C1 segment of cervical spinal cord (tissue), 14 donors: Measurements from ENCODE around the gene CHDH.

ENCODE experiments used
- DNase-seq, 14 donors: peaks; one replicate each; lab custom pipeline; 2025; lab: John Stamatoyannopoulos, UW

Gene CHDH

DNA sequence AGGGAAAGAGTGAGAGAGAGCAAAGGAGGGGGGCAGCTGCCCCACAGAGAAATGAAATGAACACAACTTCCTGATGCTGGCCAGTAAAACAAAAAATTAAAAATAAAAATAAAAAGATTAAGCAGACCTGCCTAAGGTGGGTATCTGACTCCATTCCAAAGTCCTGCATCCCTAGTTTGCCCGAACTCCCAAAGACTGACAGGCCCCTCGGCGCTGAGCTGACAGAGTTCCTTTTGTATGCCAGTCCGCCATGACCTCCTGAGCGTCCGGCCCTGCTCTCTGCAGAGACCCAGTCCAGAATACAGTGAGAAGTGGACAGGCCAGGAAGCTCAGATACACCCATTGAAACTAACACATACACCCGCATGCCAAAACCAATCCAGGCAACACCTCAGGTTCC is 54.9 kb downstream of the CHDH start:
- DNase-seq: no peak

DNA sequence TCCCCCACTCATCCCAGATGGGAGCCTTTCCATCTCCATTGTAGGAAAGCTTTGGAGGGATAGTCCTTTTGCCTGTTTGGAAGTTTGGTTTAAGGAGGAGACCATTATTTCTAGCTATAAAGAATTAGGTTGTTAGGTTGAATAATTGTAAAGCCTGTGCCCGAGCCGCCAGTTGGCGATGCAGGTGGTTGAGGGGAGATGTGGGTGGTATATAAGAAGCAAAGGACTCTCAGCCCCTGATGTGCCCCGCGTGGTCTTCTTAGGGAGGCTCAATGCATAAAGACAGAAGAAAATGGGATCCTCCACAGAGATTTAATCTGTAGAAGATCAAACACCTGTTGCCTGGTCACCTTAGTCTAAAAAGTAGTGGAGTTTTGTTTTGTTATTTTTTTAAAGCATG is 55.7 kb downstream of the CHDH start:
- DNase-seq: no peak

DNA sequence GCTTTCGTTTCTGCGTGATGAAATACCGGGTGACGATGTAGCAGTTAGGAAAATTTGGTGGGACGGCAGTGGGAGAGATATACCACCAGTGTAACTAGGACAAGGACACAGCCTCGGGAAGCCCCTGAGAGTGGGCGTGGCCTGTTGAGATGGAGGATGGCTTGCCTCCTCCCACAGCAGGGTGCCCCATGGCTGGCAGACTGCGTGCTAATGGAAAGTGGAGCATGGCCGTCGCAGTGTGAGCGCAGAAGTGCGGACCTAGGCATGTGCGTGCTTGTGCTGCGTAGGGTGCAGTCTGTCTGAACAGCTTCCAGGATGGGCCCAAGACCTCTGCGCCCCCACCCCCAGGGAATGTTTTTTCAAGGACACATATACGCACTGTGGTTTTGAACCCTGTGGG is 56.8 kb downstream of the CHDH start:
- no peak for DNase-seq

DNA sequence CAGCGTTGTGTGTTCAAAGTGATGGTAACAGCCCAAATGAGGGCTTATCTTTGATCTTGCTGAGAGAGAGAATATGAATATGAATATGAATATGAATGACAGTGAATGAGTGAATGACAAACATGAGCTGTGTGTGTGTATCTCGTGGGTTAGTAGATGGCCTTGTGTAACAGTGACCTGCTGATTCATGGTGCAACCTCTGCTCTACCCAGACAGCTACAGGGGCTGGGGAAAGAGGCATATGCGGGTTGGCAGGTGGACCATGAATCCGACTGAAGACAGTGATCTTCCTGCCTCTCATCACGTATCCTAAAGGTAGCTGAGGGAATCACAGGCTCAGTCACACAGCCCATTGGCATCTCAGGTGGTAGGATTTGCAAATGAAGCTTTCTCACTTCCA is 58.2 kb downstream of the CHDH start:
- no peak for DNase-seq

DNA sequence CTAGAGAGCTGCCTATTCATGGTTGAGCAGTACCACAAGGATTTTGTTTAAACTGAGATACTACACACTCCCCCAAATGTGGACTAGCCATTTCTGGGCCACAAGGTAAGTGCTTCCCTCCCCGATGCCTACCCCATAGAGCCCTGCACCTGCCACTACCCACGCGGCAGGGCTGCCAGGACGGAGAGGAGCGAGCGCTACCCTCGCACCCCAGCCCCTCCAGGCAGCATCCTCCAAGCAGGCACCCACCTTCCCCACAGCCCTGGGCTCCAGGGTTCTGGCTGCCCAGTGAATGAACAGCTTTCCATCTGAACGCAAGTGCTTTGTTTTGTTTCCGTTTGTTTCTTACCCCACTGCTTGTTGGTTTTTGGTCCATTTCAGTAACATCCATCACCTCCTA is 59.2 kb downstream of the CHDH start:
- no peak for DNase-seq

DNA sequence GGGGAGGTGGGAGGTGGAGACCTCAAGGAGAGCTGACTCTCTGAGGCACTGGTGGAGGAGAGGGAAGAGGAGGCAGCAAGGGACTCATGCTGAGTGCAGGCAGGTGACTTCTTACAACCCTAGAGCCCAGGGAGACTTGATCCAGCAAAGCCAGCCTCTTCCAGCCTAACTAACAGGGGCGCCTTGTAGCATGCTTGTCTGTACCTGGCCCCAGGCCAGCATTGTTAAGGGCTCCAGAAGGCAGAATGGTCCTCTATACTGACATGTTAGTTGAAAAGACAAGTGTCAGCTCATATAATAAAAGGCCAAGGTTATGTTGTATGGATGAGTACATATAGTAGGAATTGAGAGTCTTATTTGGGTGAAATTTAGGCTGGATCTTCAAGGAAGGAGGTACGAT is 65.4 kb downstream of the CHDH start:
- DNase-seq: peak in 1 of 14 donors; percentile 16

DNA sequence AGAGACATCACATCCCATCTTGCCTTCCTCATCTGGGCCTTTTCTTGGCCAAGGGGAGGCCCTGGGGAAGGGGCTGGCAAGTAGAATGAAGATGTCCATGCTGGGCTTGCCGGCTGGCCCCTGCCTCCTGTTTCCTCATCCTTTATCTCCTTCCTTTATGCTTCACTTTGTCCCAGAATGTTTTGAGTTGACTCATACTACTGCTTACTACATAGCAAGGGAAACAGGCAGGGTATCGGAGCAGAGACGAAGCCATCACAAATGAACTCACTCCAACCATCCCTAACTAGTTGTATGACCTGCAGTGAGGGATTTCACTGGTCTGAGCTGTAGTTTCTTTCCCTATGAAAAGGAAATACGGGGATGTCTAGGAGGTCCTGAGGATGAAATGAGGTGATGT is 66.0 kb downstream of the CHDH start:
- no peak for DNase-seq

DNA sequence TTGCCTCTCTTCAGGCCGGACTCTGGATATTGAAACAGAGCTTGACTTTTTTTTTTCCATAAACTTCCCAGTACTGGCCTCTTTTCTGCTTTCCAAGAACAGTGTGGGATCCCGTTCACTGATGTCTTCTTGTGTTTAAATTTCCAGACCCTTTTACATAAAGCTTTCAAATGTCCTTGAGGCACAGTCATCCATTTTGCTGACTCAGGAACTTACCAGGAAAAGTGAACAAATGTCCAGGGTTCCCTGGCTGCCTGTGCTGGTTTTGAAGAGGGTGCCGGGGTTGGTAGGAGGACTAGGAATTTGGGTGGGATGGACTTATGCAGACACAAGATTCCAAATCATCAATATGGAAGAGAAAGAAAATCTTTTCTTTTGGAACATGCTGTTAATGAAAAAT is 68.1 kb downstream of the CHDH start:
- no peak for DNase-seq

DNA sequence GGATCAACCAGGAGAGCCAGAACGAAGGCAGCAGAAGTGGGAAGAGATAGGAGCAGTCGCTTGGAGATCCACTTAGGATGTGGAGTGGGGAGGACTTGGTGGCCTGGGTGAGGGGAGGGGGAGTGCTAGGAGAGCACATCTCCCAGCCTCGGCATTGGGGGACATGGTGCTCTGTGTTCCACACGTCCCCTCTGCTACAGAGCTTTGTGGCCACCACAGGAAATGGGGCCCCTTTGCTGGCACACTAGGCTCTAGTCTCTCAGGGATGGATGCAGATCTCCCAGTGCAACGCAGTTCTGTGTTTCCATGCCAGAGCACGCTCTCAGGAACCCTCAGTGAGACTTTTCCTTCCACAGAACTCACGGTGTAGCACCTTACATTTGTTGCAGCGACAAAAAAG is 68.8 kb downstream of the CHDH start:
- DNase-seq: no peak

DNA sequence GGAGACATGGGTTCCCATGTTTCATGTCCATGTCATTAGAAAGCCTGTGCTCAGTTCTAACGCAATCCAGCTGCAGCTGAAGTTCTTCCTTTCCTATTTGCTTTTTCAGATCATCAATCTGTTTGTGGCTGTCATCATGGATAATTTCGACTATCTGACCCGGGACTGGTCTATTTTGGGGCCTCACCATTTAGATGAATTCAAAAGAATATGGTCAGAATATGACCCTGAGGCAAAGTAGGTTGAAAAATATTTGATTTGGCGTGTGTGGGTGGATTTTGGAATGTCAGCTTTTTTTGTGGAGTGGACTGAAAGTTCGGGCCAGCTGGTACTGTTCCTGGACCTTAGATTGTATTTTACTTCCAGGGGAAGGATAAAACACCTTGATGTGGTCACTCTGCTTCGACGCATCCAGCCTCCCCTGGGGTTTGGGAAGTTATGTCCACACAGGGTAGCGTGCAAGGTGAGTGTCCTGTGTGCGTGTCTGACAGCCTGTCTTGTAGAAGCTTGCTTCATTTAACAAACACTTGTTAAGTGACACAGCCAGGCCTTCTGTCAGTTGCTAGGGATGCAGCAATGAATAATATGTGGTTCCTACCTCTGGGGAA is 69.6 kb downstream of the CHDH start:
- no peak for DNase-seq

DNA sequence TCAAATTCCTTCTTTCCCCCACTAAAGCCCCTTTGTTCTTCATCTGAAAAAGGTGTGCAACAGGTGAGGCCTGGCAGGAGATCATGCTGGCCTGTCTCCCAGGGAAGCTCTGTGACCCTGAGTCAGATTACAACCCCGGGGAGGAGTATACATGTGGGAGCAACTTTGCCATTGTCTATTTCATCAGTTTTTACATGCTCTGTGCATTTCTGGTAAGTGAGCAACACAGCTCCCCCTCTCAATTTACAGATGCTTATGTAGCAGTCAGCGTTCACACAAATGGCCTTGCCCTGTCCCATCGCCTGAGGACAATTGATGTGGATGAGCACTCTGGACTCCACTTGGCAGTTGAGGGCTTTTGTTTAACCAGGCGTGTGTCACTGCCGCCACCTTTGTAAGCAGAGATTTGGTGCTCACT is 70.4 kb downstream of the CHDH start:
- DNase-seq: no peak

DNA sequence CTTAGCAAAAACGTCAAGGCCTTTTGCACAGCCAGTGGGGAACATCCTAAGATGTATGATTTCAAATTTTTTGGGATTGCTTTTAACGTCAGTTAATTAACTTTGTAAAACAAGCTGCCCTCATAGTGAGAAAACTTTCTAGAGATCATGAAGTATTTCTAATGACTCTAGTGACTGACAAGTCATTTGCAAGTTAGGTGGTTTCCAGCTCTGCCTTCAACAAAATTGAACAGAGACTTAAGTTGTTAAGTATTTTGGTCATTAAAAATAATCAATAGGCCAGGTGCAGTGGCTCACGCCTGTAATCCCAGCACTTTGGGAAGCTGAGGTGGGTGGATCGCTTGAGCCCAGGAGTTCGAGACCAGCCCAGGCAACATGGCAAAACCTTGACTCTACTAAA is 71.2 kb downstream of the CHDH start:
- no peak for DNase-seq

DNA sequence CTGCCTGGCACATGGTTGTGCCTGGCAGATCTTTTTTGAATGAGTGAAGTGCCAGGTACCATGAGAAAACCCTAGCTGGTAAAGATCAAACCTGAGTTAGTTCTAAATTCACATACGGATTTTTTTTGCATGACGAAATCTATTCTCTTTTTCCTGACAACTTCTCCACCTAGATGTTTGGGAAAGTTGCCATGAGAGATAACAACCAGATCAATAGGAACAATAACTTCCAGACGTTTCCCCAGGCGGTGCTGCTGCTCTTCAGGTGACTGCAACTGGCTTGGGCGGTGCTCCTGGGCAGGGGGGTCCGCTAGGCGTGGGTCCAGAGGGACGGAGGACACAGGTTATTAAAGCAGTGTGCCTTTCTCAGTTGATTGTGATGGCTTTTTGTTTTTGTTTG is 71.8 kb downstream of the CHDH start:
- DNase-seq: no peak

DNA sequence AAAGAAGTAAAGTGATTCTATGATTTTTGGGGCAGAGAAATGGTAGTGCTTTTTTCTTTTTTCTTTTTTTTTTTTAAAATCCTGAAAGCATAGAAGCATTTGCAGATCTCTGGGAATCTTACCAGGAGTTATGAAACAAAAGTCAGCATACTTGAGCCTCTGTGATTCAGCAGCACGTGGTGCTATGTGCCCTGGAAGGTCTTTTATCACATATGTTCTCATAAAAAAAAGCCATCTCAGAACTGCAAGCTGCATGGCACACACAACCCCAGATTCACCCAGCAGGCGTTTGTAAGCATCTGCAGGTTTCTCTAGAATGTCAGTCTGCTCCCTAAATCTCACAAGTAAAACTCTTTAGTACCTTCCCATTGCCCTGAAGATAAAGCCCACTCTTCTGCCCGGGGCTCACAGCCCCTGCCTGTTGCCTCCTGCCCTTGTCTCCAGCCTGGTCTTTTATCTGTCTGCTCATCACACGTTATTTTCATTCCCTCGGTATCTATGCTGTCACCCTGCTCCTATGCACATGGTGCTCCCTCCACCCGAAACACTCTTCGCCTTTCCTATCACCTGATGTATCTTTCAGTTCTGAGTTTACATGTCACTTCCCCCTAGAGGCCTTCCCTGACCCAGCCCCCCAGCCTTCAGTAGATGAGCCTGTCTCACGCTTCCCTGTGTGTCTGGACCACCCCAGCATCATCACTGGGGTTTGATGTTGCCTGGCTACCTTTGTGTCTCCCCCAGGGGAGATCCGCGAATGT is 72.4 kb downstream of the CHDH start:
- DNase-seq: no peak

DNA sequence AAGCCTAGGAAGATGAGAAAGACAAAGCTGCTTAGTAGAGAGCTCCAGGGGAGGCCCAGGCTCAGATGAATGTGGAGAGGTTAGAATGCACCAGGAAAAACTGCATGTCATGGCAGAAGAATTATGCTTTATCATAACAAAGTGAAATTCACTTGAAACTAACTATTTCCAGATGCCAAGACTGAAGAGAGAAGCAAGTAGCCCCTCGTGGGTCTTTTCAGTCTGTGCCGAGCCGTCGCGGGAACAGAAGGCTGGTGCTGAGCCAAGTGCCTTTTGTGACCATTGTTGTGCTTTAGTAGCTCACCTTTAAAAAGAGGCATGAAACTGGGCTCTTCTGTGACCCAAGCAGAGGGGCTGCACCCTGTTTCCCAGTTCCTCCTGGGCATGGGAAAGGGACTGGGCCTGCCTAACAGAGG is 73.2 kb downstream of the CHDH start:
- DNase-seq: no peak

DNA sequence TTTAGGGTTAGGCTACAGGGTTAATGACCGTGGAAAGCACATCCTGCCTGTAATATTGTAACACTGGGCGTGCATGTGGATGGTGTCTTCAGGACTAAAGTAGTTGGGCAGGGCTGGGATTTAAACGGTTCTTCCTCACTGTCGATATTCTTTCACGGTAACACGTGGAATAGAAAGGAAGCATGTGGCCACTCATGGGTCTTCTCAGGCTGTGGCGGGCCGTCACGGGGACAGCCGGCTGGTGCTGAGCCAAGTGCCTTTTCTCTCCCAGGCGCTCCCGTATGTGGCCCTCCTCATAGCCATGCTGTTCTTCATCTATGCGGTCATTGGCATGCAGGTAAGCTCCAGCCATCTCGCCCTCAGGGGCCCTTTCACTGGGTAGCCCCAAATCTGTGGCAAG is 73.7 kb downstream of the CHDH start:
- DNase-seq: peak in 1 of 14 donors; percentile 18

DNA sequence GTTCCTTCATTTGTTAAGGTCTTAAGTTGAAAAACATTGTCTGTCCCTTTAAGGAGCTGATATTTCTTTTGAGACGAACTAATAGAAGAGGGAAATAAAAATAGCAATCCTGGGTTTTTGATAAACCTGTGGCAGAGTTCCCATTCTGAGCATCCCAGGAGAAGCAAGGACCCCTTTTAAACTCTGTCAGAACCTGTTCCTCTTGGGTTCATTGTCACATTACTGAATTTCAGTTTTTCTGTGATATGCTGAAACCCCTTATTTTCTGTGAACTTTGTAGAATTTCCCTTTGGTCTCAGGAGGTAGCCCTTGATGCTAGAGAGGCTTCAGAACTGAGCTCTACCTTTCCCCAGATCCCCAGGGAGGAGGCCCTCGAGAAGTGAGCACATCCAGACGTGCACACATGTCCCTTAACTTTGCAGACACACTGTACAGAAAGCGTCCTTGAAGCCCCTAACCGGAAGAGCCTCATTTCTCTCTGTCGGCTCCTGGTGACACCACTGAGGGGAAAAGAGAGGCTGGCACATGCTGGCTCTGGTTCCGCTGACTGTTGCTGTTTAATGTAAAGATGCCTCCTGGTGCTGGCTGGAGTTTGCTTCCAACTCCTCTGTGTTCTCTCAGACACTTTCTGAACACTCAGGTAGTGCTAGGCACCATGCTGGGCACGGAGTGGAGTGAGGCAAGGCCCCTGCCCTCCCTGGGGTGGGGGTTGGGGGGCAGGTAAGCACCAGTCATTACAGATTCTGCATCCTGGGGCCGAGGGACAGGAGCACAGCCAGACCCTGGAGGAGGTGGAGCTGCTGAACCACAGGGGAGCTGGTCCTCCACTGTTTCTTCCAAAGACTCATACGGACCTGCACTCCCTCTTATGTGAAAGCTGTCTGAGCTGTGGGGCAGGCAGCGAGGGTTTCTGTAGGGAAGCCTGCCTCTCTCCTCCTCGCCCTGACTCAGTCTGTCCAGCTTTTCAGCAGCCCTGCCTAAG is 77.5 kb downstream of the CHDH start:
- no peak for DNase-seq

DNA sequence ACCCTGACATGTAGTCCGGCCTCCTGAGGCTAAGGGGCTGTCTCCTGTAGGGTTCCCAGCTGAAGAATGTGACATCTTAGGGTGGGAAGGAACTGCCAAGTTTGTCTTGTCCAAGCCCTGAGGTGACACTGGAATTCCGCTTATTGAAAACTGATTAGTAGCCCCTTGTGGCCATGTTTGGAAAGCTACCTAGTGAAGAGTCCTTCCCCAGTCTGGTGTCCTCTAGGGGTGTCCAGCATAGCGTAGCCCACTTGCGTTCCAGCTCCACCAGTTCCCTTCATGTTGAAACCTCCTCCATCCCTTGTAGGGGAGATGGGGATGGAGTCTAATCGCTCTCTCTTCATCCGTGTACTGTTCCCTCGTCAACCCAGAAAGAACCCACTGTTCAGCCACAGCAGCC is 79.5 kb downstream of the CHDH start:
- no peak for DNase-seq

DNA sequence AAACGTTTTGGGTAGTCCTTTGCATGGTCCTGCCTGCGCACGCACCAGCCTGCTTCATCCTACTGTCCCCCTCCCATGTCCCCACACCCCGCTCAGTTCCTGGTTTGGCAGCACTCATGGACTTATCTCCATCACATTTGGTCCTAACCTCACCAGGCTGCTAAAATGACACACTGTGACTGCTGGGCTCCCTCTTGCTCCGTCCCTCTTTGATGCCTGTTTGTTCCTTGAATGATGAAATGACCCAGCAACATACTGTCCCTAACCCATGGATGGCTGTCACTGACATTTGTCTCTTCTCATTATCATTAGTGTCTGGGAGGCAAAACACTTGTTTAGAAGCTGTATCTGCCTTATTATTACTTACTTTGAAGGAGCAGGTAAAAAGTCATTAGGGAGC is 80.5 kb downstream of the CHDH start:
- no peak for DNase-seq

DNA sequence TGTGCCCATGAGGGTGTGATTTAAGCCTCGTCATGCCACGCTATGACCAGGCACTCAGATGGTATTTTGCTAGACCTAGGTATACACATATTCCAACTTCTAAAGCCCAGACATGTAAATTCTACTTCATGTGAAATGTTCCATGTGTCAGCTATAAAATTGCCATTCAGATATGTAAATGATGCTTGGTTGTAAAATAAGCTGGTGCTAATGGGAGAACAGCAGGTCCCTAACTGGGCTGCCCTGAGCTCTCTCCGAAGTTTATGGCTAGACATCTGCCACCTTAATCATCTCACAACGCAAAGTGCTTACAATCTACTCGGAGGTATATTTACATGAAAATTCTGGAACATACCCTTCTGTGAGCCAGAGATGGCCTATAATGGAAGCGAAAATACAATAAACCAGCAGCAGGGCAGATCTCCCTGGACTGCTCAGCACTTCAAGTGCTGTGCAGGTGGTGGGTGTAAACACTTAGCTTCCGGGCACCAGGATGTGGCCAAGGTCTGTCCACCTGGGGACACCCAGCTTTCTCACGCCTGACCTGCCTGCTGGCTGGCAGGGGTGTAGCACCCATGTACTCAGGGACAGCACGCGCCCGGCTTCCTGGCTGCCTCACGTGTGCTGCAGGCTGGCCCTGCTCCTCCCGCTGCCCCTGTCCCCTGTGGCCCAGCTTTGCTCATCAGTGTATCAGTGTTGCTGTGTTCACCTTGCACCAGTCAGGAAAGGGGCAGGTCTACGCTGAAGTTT is 82.0 kb downstream of the CHDH start:
- DNase-seq: no peak

DNA sequence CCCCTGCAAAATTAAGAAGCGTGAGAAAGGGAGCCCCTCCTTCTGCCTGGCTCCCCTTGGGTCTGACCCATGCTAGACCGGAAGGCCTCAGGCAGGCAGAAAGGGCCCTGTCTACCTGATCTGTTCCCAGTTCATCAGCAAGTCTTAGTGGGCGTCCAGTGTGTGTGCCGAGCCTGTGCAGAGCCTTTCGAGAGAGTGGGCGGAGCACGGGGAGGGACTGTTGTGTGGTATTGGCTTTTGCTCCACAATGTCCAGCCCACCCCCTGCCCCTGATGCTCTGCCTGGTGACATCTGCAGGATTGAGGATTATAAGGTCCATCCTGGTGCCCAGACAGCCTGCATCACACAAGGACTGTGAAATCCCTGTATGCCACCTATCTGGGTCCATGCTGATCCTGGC is 82.9 kb downstream of the CHDH start:
- DNase-seq: no peak
